BJ (cell line): Measurements from ENCODE around the gene NUPR1. TPM values are rescaled to one million over a fixed set of nuclear protein-coding genes. Genes with fewer than 3 reads are reported as not detected.

Experiments used
- CTCF ChIA-PET: fragments of 350-600 bp; formaldehyde crosslinking; extraction: SDS; loops from one replicate; lab custom pipeline; 2021; ENCODE audit warnings: antibody characterized with exemption, inconsistent platforms; lab: Yijun Ruan, JAX
- POLR2A ChIA-PET: fragments of 300-600 bp; sonication (Branson Sonifier 250); formaldehyde crosslinking; extraction: SDS; loops from one replicate; lab custom pipeline; 2021; ENCODE audit warnings: antibody characterized with exemption; lab: Charles Lee
- DNase-seq: peaks from one replicate; pipeline ENCODE4 v3.0.0-alpha.2; 2011; ENCODE audit warnings: low read depth
- H3K27me3 ChIP-seq: 2 replicates; pipeline ENCODE4 v1.6.0; 2011; ENCODE audit warnings: low read length; ENCODE audit not compliant: control insufficient read depth, insufficient read depth
- H3K36me3 ChIP-seq: 2 replicates; pipeline ENCODE4 v1.5.1; 2011; ENCODE audit warnings: low read length; ENCODE audit not compliant: control insufficient read depth, insufficient read depth
- H3K4me3 ChIP-seq: 2 replicates; pipeline ENCODE4 v1.5.1; 2011; ENCODE audit warnings: low read depth, mild to moderate bottlenecking, control low read depth, low read length
- polyA plus RNA-seq: library from polyadenylated mRNA; depleted of rRNA; stranded (reverse); fragments of >200 nt; gene quantifications from 2 replicates; pipeline ENCODE4 v1.2.3, GENCODE V29; 2011
- TF ChIP-seq, protein P1 (sequence below): IDR thresholded peaks from 2 replicates; pipeline ENCODE4 v1.5.1; 2011; ENCODE audit warnings: low read depth, mild to moderate bottlenecking, control low read depth, inconsistent platforms, low read length, moderate library complexity; ENCODE audit not compliant: insufficient read depth

The NUPR1 gene
- polyA plus RNA-seq, 1 experiment = 31.4 TPM

DNA sequence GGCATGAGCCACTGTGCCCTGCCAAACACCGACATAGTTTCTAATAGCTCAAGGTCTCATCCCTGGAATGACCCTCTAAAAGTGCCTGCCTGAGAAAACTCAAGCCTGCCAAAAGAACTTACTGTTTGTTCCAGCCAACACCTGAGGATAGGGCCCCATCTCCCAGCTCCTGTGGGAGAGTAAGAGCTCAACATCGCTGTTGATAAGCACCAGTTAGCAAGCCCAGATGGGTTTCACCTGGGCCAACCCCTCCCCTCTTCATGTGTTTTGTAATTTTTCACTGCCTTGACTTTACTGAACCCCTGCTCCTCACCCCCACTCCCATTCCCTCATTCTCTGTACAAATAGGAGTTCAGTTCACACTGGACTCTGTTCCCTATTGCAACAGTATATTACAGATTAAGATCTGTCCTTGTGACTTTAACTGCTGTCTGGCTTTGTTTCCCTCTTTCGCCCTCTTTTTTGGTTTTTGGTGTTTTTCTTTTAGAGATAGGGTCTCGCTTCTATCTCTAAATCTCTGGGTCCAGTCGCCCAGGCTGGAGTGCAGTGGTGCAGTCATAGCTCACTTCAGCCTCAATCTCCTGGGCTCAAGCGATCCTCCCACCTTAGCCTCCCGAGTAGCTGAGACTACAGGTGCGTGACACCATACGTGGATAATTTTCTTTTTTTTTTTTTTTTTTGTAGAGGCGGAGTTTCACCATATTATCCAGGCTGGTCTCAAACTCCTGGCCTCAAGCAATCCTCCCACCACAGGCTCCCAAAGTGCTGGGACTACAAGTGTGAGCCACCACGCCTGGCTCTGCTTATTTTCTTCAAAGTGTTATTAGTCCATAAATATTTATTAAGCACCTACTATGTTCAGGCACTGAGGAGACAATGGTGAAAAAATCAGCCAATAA, 12.3 kb downstream of the NUPR1 start:
- no peaks in the 10 kb centered on the region for H3K36me3 ChIP-seq
- POLR2A ChIA-PET = no interaction called here
- no peak for DNase-seq

DNA sequence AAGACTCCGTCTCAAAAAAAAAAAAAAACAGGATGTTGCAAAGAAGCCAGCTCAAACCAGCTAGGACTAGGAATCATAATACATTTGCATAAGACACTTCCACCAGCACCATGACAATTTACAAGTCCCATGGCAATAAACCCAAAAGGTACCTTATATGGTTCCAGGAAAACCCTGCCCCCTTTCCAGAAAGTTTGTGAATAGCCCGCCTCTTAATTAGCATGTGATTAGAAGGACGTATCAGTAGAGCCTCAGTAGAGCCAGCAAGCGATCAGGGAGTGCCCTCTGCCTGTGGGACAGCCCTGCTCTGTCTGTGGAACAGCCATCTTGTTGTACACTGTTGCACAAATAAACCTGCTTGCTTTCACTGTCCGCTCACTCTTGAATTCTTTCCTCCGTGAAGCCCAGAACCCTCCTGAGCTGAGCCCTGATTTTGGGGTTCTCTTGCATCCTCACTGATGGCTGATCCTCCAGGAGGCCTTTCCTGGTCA, 14.0 kb downstream of the NUPR1 start:
- ChIA-PET CTCF (no interaction called here), POLR2A (no interaction called here)
- TF ChIP-seq, protein P1, sequence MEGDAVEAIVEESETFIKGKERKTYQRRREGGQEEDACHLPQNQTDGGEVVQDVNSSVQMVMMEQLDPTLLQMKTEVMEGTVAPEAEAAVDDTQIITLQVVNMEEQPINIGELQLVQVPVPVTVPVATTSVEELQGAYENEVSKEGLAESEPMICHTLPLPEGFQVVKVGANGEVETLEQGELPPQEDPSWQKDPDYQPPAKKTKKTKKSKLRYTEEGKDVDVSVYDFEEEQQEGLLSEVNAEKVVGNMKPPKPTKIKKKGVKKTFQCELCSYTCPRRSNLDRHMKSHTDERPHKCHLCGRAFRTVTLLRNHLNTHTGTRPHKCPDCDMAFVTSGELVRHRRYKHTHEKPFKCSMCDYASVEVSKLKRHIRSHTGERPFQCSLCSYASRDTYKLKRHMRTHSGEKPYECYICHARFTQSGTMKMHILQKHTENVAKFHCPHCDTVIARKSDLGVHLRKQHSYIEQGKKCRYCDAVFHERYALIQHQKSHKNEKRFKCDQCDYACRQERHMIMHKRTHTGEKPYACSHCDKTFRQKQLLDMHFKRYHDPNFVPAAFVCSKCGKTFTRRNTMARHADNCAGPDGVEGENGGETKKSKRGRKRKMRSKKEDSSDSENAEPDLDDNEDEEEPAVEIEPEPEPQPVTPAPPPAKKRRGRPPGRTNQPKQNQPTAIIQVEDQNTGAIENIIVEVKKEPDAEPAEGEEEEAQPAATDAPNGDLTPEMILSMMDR = no peak
- no peak for DNase-seq
- no peak overlapping the region for H3K4me3 ChIP-seq
- peaks cover 1% of the 10 kb centered on the region; the same call in 1 of the 2 replicates for H3K27me3 ChIP-seq
- H3K36me3 ChIP-seq = no peaks in the 10 kb centered on the region

More for the DNA sequence above, 12.3 kb downstream of the NUPR1 start:
- TF ChIP-seq, protein P1 = no peak
- CTCF ChIA-PET = interaction anchor here (0.6 kb wide), 1 partner anchor 41 kb away, joined by 3 read pairs; no protein-coding TSS in a partner anchor
- Histone ChIP-seq H3K4me3 (no peak overlapping the region), H3K27me3 (peaks cover 1% of the 10 kb centered on the region; the same call in 1 of the 2 replicates)

DNA sequence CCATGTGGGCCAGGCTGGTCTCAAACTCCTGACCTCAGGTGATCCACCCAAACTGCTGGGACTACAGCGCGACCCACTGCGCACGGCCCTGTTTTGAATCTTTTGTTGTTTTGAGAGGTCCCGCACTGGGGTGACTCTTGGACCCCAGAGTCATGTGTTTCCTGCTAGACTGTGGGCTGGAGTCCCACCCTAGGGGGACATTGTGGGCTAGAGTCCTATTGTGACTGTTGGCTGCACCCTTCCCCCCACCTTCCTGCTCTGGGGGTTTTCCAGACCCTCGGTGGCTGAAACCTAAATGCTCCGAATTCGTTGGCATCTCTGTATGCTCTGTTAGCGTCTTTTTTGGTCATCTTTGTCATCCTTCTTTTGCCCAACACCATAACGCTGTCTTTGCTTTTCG, 16.0 kb downstream of the NUPR1 start:
- Histone ChIP-seq H3K36me3 (no peaks in the 10 kb centered on the region), H3K27me3 (peaks cover 1% of the 10 kb centered on the region; the same call in 1 of the 2 replicates), H3K4me3 (no peak overlapping the region)
- no peak for DNase-seq
- ChIA-PET POLR2A (no interaction called here), CTCF (no interaction called here)
- TF ChIP-seq, protein P1 = no peak

DNA sequence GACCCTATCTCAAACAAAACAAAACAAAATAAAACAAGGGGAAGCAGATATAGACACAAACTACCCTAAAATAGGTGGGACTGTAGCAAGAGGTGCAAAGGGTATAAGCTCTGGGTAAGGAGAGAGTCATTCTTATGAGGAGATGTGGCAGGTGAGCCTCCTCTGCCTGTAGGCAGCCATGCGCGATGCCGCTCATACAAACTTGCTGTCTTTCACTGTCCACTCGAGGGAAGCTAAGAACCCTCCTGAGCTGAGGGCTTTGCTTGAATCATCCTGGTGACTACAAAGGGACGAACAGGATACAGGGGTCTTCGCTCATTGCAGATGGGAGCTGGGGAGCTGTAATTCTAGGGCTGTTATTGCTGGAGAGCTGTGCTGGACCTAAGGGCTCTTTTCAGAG, 17.3 kb downstream of the NUPR1 start:
- POLR2A ChIA-PET = no interaction called here
- no peak for DNase-seq
- Histone ChIP-seq H3K27me3 (peaks cover 1% of the 10 kb centered on the region; the same call in 1 of the 2 replicates), H3K4me3 (no peak overlapping the region), H3K36me3 (no peaks in the 10 kb centered on the region)
- CTCF ChIA-PET = interaction anchor here (1.1 kb wide), 1 partner anchor 11 kb away, joined by 3 read pairs; no protein-coding TSS in a partner anchor
- TF ChIP-seq, protein P1 = no peak

DNA sequence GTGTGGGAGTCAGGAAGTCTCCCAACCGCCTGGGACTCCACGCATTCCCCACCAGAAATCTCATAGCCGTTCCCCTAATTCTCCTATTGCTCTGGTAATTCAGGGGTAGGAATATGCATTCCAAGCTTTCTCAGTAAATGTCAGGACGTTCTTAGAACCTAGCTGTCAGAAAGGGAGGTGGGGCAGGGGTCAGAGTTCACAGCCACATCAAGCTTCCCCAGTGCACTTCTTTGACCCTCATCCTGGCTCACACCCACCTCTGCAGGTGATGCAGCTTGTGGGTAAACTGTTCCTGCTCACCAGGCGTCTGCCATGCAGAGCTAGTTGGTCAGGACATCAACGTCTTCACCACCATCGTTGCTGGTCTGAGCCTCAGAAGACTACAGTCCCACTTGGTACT, 18.1 kb downstream of the NUPR1 start:
- POLR2A ChIA-PET = no interaction called here
- CTCF ChIA-PET = no interaction called here
- H3K27me3 ChIP-seq = peaks cover 1% of the 10 kb centered on the region; the same call in 1 of the 2 replicates
- TF ChIP-seq, protein P1 = no peak
- no peaks in the 10 kb centered on the region for H3K36me3 ChIP-seq
- H3K4me3 ChIP-seq = no peak overlapping the region
- no peak for DNase-seq
